GM18507 (cell line): ENCODE results near the gene YKT6.
"Not testable (repeated sequence)": the region's sequence is repeated elsewhere in the genome, so short reads cannot be mapped to it uniquely, and the experiment has no call there.

Source experiments
- DNase-seq: peaks from one replicate; pipeline ENCODE4 v3.0.0; 2011; ENCODE audit warnings: low read depth; ENCODE audit not compliant: insufficient read length; ENCODE audit errors: extremely low spot score
- FAIRE-seq: peaks from 2 replicates; lab custom pipeline; 2011; peaks lifted over from hg19 to GRCh38; lab: Jason Lieb, UNC

YKT6 gene

DNA sequence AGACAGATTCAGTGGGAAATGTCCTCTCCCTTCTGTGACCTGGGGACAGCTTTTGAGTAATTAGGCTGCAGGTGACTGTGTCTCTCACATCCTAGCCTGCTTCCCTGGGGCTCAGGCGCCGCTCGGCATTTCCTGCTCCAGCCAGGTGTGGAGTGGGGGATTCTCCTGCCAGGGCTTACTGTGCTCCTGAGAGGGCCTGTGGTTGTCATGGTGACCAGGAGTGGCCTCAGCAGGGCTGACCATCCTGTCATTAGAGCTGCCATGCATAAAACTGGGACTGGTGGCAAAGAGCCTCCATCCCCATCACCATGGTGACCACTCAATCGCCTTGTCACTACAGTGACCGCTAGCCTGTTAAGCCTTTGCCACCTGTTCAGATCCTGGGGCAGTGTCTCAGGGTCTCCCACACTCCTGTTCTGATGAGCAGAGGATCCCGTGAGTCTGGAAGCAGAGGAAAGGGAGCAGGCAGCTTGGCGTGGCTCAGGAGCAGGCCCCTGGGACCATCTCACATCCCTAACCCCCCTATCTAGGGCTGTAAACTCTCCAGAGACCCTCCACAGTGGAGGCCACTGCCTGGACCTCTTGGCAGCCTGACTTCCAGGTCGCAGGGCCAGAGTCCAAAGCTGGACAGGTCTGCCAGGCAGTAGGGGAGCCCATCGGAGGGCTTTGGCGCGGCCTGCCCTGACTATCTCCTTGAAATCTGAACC is 11.3 kb upstream of the YKT6 start, which contains the start of gene GCK:
Gene GCK (minus strand): TSS at position 154 of the 707 bp plus-strand sequence. CDS start 486 bp downstream, outside the sequence.
- no peak for DNase-seq
- no peak for FAIRE-seq

- FAIRE-seq (no peak), DNase-seq (no peak)
These were observed 10.5 kb upstream of the YKT6 start for GRCh38 chr7:44189993-44190872.

DNA sequence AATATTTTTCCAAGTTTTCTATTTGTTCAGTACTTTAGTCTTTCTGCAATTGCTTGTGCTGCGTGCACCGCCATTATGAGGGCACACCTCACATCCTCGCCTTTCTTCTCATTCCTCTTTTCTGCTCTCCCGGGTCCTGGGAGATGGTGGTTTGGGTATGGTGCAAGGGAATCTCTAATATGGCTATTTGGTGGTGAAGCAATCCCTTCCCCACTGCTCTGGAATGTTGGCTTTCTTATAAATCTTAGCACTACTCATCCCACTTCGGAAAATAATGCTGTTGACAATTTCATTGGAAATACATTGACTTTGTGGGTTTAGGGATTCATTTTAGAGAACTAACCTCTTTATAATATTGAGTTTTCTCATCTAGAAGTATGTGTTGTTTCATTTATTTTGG is 9.6 kb upstream of the YKT6 start:
- FAIRE-seq (no peak), DNase-seq (no peak)

GRCh38 chr7:44193011-44193802 is 7.6 kb upstream of the YKT6 start:
- no peak for FAIRE-seq
- no peak for DNase-seq

- DNase-seq = no peak
- FAIRE-seq = no peak
These were observed 6.7 kb upstream of the YKT6 start for GRCh38 chr7:44194069-44194468.

DNA sequence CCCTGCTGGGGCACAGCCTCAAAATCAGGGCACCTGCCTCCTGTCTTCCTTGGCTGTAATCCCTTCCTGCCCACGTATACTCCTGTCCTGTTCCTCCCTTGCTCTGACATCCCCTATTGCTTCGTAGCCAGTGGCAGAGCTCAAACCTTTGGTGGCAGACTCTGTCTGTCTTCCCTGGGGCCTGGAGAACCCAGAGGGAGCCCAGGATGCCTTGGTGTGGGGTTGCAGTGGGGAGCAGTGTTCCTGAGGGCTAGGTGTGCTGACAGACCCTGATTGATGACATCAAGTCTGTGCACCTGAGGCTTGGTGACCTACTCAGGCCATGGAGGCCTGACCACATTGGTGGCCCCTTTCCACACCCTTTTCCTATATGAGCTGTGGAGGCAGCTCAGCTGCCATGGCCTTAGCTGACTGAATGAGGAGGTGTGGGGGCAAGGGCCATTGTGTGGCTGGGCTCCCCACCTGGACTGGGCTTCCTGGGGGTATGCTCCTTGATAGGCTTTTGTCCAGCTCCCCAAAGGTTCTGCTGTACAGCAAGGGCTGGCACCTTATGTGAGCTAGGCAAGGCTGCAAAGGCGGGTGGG is 6.1 kb upstream of the YKT6 start:
- DNase-seq (no peak), FAIRE-seq (no peak)

DNA sequence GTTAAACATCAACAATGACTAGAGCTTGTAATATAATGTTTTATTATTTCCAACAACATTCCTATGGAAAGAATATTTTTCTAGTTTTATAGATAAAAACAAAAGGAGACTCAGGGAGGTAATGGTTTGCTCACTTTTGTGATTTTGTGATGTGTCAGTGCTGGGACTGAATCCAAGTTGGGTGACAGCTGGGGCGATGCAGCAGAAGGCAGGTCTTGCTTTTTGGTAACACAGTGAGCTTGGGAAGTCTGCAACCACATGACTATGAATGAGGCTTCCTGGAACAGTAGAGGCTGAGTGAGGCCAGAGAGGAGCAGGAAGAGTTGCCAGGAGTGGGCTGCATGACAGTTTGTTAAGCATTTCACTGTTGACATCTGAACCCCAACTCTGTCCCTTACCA is 4.9 kb upstream of the YKT6 start:
- FAIRE-seq = no peak
- no peak for DNase-seq

- no peak for DNase-seq
- FAIRE-seq = peak; percentile 77
These were observed 4.3 kb upstream of the YKT6 start for GRCh38 chr7:44196450-44196872.

DNA sequence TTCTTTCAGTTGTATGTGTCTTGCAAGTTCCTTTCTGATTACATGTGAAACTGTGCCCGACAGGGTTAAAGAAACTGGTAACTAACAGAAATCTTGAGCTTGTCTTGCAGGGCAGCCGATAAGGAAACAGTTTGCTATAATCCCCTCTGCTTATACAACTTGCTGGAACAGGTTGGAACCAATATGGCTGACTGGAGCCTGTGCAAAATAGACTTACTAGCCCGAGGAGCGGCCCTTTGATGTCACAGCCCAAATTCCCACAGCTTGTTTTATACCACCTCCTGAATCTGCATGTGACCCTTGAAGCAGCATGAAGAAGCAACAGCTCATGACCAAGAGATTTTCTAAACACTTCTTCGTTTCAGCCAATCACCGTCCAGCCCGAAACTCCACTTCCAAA is 3.3 kb upstream of the YKT6 start:
- DNase-seq = no peak
- no peak for FAIRE-seq

DNA sequence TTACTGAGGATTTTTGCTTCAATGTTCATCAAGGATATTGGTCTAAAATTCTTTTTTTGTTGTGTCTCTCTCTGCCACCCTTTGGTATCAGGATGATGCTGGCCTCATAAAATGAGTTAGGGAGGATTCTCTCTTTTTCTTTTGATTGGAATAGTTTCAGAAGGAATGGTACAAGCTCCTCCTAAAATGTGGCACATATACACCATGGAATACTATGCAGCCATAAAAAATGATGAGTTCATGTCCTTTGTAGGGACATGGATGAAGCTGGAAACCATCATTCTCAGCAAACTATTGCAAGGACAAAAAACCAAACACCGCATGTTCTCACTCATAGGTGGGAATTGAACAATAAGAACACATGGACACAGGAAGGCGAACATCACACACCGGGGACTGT is 615 bp upstream of the YKT6 start:
- FAIRE-seq, DNase-seq: not testable (repeated sequence)

- no peak for DNase-seq
- FAIRE-seq = peak; percentile 42
These were observed 1.0 kb downstream of the YKT6 start for GRCh38 chr7:44201813-44202212.

GRCh38 chr7:44206008-44206407 is 5.2 kb downstream of the YKT6 start:
- FAIRE-seq (no peak), DNase-seq (no peak)

DNA sequence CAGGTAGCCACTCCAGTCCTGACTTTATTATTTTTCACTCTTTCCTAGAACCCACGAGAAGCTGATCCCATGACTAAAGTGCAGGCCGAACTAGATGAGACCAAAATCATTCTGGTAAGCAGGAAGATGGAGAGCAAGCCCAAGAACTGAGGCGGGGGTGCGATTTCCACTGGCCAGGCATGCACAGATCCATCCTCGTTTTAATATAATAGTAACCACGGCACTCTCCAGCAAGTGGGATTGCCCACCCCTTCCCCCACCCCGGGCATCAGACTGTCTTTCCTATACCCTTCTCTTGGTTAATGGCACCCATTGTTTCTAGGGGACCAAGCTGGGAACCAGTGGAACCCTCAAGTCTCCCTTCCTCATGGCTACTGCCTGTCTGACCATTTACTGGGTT is 7.3 kb downstream of the YKT6 start:
- no peak for DNase-seq
- FAIRE-seq = no peak

DNA sequence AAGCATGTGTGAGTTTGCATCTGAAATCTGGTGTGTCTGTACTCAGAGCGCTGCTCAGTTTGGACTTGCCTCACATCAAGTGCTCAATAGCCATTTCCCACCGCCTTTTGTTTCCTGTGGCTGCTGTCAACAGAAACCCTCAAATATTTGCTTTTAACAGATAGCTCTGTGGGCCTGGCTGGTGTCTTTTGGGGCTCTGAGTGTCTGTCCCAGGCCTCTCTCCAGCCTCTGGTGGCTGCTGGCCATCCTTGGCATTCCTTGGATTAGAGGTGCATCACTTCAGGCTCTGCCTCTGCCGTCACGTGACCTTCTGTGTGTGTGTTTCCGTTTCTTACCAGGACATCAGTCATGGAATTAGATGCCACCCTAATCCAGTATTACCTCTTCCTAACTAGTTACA is 9.3 kb downstream of the YKT6 start:
- no peak for FAIRE-seq
- DNase-seq = no peak

DNA sequence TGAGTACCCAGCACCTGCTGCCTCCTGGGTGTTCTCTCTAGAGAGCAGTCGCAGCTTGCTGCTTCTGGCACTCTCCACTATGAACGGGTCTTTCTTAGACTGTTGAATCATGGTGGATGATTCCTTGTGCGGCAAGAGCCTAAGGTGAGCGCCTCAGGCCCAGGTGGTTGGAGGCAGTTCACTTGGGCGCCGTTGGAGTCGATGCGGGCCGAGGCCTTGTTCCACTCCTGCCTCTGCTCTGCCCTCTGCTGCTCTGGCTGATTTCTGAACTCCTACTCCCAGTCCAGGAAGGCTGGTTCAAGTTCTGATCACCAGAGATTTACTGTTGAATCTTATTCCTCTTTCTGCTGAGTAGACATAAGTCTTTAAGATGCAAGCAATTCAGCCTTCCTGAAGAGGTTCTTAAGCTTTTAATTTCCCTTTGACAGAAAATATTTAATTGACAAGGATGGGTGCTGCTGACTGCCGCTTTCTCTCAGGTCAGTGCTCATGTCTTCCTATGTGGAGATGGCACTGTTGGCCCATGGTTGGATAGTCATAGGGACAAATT is 10.4 kb downstream of the YKT6 start:
- DNase-seq (no peak), FAIRE-seq (no peak)

DNA sequence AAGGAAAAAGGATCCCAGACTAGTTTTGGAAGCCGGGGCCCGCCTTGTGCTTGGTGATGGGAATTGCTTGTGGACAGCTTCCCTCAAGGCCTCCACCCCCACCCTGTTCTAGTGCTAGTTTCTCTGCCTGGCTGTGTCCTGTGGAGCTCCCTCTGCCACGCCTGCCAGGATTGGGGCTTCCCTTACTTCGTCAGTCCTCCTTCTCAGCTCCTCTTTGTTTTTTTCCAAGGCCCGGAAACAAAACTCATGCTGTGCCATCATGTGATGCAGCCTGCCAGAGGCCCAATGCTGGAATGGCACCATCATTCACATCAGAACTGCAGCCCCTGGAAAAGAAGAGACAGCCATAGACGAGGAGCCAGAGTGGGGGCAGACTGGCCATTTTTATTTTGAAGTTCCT is 11.2 kb downstream of the YKT6 start:
- no peak for DNase-seq
- FAIRE-seq = no peak

- no peak for DNase-seq
- no peak for FAIRE-seq
These were observed 11.9 kb downstream of the YKT6 start for GRCh38 chr7:44212581-44213184.

DNA sequence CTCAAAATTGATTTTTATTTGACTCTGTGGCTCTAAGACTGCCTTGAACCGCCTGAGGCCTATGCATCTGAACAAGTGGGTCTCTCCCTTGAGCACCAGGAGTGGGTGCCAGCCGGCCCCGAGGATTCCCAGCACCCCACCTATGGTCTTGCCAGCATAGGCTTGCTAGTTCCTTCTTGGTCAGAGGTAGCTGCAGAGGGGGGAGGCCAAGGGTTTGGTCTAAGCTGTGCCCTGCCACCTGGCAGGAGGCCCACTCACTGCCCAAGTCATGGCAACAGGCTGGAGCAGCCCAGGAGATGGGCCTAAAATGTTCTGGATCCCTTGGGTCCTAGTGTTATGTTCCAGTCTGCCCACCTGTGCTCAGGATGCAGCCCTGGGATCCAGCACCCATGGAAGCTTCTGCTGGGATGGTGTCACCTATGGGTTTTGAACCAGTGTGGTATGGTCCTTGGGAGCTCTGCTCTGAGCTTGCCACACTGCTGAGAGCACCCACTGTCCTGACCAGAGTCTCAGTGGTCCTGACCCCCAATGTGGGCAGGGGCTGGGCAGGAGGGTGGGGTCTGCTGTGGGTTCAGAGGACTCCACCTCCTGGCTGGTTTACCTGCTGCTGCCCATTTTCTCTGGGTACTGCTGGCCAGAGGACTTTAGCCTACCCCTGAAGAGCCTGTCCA is 12.6 kb downstream of the YKT6 start:
- FAIRE-seq (no peak), DNase-seq (no peak)
